ENCODE measurements around the gene ZEB1. TPM values are rescaled to one million over a fixed set of nuclear protein-coding genes. Genes with fewer than 3 reads are reported as not detected.

Gene ZEB1
- 162 TPM for total RNA-seq (ENCODE audit: unreplicated experiment)
- long read RNA-seq, full-length matches to known transcripts = 8 of 28 reads
- long read RNA-seq, partial matches to known transcripts = 14 of 28 reads
- long read RNA-seq, other reads (novel, unspliced or antisense) = 6 of 28 reads

DNA sequence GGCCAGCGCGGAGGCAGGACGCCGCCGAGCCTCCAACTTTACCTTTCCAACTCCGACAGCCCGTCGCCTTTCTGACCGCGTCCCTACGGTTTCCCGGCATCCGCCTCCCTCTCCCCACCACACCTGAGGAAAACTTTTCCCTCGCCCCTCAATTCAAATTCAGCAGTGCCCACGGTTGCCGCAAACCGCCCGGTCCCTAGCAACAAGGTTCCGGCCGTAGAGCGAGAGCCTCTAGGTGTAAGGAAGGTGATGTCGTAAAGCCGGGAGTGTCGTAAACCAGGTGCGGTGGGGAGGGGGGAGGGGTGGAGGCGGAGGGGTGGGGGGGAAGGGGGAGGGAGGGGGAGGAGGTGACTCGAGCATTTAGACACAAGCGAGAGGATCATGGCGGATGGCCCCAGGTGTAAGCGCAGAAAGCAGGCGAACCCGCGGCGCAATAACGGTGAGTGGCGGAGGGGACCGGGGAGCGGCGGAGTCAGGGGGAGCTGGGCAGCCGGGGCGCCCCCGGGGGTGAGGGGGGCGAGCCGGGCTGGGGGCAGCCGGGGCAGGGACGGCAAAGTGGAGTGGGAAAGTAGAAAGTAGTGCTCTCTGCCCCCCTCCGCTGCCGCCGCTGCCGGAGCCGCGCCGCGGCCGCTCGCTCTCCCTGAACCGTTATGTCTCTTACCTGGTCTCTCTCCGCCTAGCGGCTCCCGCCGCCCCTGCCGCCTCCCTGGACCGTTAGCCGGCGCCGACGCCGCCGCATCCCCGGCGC is at the start of gene ZEB1:
Gene ZEB1, plus strand, starts transcription at position 363 of the 748 bp plus-strand sequence. Its CDS starts 19 bp downstream, at position 382.
- H3K4me3 Mint-ChIP-seq (ENCODE audit: unreplicated experiment) = peak within 1 kb of the TSS; percentile 99
- H3K9me3 Mint-ChIP-seq (ENCODE audit: unreplicated experiment) = peaks cover 22% of the 10 kb centered on the region
- H3K27me3 Mint-ChIP-seq (ENCODE audit: unreplicated experiment) = peaks cover 11% of the 10 kb centered on the region
- H3K36me3 Mint-ChIP-seq (ENCODE audit: unreplicated experiment) = peaks cover 5% of the 10 kb centered on the region
- TF ChIP-seq CTCF (IDR thresholded peaks at IDR 0.05; ENCODE audit: partially characterized antibody, unreplicated experiment) = peak; percentile 44
- H3K27ac Mint-ChIP-seq (ENCODE audit: unreplicated experiment) = peak within 1 kb of the TSS; percentile 90
- DNase-seq = peak; percentile 83
- H3K4me1 Mint-ChIP-seq (ENCODE audit: low read depth, unreplicated experiment) = peaks cover 25% of the 10 kb centered on the region

DNA sequence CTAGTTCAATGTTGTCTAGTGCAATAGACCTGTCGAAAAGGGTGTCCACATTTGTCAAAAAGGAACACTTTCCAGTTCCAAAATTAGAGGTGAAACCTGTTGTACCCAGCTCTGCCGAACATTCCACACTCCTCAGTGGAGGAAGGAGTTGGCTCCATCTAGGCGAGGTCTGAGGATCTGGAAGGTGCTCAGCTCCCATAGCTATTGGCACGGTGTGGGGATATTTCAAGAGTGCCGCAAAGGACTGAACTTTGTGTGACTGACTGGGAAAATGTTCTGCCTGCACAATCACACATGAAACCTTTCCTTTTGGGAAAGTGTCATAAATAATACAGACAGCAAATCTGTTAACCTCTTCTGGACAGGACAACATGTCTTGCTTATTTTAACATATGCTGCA is 48.1 kb upstream of the ZEB1 start:
- Mint-ChIP-seq H3K4me3 (ENCODE audit: unreplicated experiment) (no peak overlapping the region), H3K27ac (ENCODE audit: unreplicated experiment) (no peak overlapping the region), H3K36me3 (ENCODE audit: unreplicated experiment) (peaks cover 8% of the 10 kb centered on the region), H3K27me3 (ENCODE audit: unreplicated experiment) (peaks cover 1% of the 10 kb centered on the region), H3K9me3 (ENCODE audit: unreplicated experiment) (peaks cover 8% of the 10 kb centered on the region), H3K4me1 (ENCODE audit: low read depth, unreplicated experiment) (peaks cover 7% of the 10 kb centered on the region)
- DNase-seq = no peak
- TF ChIP-seq CTCF (IDR thresholded peaks at IDR 0.05; ENCODE audit: partially characterized antibody, unreplicated experiment) = no peak

DNA sequence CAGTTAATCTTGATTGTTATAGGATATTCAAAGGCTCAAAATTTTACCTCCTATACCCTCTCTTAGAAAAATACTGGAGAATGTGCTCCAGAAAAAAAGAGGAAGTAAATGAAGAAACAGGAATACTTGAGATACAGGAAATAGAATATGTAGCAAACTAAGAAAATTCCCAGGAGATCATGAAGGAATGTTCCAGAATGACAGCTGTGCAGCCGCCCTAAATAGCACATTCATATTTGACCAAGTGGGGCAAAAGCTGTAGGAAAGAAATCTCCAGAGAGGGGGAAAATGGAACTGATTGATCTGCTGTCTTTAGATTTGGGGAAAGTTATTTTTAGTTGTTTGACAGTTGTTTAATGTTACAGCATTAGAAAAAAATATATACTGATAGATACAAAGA is 46.2 kb upstream of the ZEB1 start:
- Mint-ChIP-seq H3K9me3 (ENCODE audit: unreplicated experiment) (peaks cover 8% of the 10 kb centered on the region), H3K27ac (ENCODE audit: unreplicated experiment) (peak overlapping the region; percentile 19), H3K27me3 (ENCODE audit: unreplicated experiment) (no peaks in the 10 kb centered on the region), H3K4me1 (ENCODE audit: low read depth, unreplicated experiment) (peaks cover 13% of the 10 kb centered on the region), H3K36me3 (ENCODE audit: unreplicated experiment) (peaks cover 8% of the 10 kb centered on the region), H3K4me3 (ENCODE audit: unreplicated experiment) (no peak overlapping the region)
- no peak for DNase-seq
- no peak for TF ChIP-seq CTCF (IDR thresholded peaks at IDR 0.05; ENCODE audit: partially characterized antibody, unreplicated experiment)

- no peak for TF ChIP-seq CTCF (IDR thresholded peaks at IDR 0.05; ENCODE audit: partially characterized antibody, unreplicated experiment)
- Mint-ChIP-seq H3K27me3 (ENCODE audit: unreplicated experiment) (no peaks in the 10 kb centered on the region), H3K27ac (ENCODE audit: unreplicated experiment) (peak overlapping the region; percentile 31), H3K36me3 (ENCODE audit: unreplicated experiment) (peaks cover 8% of the 10 kb centered on the region), H3K9me3 (ENCODE audit: unreplicated experiment) (peaks cover 5% of the 10 kb centered on the region), H3K4me1 (ENCODE audit: low read depth, unreplicated experiment) (peaks cover 13% of the 10 kb centered on the region), H3K4me3 (ENCODE audit: unreplicated experiment) (no peak overlapping the region)
- DNase-seq = no peak
These were observed 45.2 kb upstream of the ZEB1 start for GRCh38 chr10:31273789-31274188.

DNA sequence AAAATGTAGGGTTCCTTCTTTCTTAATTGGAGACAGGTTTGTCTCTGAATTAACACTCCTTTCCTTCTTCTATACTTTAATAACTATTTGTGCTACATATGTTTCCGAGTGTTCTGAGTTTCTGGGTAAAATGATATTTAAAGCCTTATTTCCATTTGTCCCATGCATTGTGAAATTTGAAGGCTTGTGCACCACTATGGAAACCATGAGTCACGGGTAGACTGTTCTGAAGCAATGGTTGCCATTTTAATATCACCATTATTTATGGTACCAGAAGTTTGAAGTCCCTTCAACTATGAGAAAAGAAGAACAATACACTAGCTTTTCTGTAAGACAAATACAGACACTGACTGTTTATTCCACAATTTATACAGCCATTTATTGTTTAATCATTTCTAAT is 44.7 kb upstream of the ZEB1 start:
- no peaks in the 10 kb centered on the region for H3K27me3 Mint-ChIP-seq (ENCODE audit: unreplicated experiment)
- H3K4me1 Mint-ChIP-seq (ENCODE audit: low read depth, unreplicated experiment) = peaks cover 13% of the 10 kb centered on the region
- no peak for DNase-seq
- no peak for TF ChIP-seq CTCF (IDR thresholded peaks at IDR 0.05; ENCODE audit: partially characterized antibody, unreplicated experiment)
- H3K9me3 Mint-ChIP-seq (ENCODE audit: unreplicated experiment) = peaks cover 5% of the 10 kb centered on the region
- peak overlapping the region; percentile 31 for H3K27ac Mint-ChIP-seq (ENCODE audit: unreplicated experiment)
- no peak overlapping the region for H3K4me3 Mint-ChIP-seq (ENCODE audit: unreplicated experiment)
- H3K36me3 Mint-ChIP-seq (ENCODE audit: unreplicated experiment) = peaks cover 8% of the 10 kb centered on the region
